ENCODE data around the gene CIART. TPM values are rescaled to one million over a fixed set of nuclear protein-coding genes. Genes with fewer than 3 reads are reported as not detected.
"Not testable (repeated sequence)": the region's sequence is repeated elsewhere in the genome, so short reads cannot be mapped to it uniquely, and the experiment has no call there.

Gene CIART
- total RNA-seq, 4 donors from 2014 or later, result 0.75 to 5.5 (median 2.2) TPM

GRCh38 chr1:150288822-150289221 is 6.5 kb downstream of the CIART start:
- ATAC-seq (ENCODE audit: low FRiP score), result no peak
- TF ChIP-seq, protein P1, sequence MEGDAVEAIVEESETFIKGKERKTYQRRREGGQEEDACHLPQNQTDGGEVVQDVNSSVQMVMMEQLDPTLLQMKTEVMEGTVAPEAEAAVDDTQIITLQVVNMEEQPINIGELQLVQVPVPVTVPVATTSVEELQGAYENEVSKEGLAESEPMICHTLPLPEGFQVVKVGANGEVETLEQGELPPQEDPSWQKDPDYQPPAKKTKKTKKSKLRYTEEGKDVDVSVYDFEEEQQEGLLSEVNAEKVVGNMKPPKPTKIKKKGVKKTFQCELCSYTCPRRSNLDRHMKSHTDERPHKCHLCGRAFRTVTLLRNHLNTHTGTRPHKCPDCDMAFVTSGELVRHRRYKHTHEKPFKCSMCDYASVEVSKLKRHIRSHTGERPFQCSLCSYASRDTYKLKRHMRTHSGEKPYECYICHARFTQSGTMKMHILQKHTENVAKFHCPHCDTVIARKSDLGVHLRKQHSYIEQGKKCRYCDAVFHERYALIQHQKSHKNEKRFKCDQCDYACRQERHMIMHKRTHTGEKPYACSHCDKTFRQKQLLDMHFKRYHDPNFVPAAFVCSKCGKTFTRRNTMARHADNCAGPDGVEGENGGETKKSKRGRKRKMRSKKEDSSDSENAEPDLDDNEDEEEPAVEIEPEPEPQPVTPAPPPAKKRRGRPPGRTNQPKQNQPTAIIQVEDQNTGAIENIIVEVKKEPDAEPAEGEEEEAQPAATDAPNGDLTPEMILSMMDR (IDR thresholded peaks at IDR 0.05), result no peak
- DNase-seq (ENCODE audit: low spot score), result no peak

DNA sequence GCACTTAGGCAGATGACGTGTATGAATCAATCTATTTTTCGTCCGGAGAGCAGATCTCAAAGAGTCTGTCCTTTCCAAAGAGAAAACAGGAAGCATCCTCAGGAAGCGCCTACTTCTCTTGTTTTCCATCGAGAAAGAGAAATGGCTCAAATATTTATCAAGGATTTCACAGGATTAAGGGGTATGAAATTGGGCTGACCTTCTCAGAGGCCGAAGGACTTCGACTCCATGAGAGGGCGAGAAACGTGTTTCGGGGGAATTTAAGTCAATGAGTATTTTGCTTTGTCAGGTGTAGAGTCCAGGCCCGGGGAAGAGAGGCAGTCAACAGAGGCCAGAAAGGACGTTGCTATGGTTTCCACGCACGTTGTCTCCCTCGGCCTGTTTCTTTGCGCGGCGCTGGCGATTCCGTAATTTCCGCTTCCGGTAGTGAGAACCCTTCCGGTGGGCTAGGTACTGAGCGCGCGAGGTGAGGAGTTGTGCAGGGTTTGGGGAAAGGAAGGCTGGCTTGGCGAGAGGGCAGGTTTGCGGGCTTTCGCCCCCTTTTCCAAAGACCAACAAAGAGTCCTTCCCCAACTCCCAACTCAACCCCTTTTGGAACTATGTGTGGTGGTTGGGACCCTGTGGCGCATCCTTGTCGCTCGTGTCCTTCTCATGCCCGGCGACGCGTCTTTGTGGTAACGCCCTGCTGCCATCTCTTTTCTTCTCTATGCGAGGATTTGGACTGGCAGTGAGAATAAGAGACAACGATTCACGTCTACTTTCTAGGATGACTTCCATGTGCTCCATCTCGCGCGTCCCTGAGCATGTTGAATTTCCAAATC is 11.3 kb downstream of the CIART start, which contains the start of gene MRPS21:
TSS of gene MRPS21 (plus strand) at position 429 of the 821 bp plus-strand sequence. CDS start 506 bp downstream, outside the sequence.
- peak; percentile 56 for DNase-seq (ENCODE audit: low spot score)
- TF ChIP-seq, protein P1 (IDR thresholded peaks at IDR 0.05), result no peak

DNA sequence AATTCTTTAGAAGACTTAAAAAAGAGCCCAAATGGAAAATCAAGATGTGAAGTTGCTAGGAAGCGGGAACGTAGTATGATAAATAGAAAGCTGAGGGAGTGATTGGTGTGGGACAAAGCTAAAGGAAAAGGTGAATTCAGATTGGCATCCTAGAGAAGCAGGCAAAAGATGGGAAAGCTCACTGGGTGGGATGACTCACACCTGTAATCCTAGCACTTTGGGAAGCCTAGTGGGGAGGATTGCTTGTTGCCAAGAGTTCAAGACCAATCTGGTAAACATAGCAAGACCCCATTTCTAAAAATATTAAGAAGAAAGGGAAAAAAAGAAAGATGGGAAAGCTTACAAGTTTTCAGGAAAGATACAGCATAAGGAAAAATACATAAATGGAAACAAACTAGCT is 13.1 kb downstream of the CIART start:
- TF ChIP-seq, protein P1 (IDR thresholded peaks at IDR 0.05), result no peak
- ATAC-seq (ENCODE audit: low FRiP score) (no peak), DNase-seq (ENCODE audit: low spot score) (no peak)

More for the DNA sequence above, 11.3 kb downstream of the CIART start, which contains the start of gene MRPS21:
- ATAC-seq (ENCODE audit: low FRiP score), result peak; percentile 89

GRCh38 chr1:150299716-150300115 is 17.4 kb downstream of the CIART start:
- DNase-seq (ENCODE audit: low spot score) (no peak), ATAC-seq (ENCODE audit: low FRiP score) (no peak)
- TF ChIP-seq, protein P1 (IDR thresholded peaks at IDR 0.05), result no peak

GRCh38 chr1:150302338-150302737 is 20.0 kb downstream of the CIART start:
- TF ChIP-seq, protein P1 (IDR thresholded peaks at IDR 0.05), result no peak
- ATAC-seq (ENCODE audit: low FRiP score) (no peak), DNase-seq (ENCODE audit: low spot score) (no peak)

DNA sequence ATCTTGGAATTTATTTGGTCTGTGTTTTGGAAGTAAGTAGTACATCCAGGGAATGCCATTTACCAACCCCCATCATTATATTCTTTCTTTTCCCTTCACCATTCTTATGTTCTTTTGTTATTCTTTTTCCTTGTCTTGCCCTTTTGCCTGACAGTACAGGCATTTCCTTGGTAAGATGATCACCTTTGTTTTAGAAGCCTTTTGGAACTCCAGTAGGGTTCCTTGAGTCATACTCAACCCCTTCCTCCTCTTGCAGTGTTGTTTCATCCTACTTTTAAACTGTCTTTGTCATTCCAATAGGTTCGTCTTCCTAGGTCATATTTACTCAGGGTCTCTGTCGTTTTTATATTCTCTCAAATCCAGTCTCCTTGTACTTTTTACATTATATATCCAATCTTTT is 20.5 kb downstream of the CIART start:
- DNase-seq (ENCODE audit: low spot score) (no peak), ATAC-seq (ENCODE audit: low FRiP score) (no peak)
- TF ChIP-seq, protein P1 (IDR thresholded peaks at IDR 0.05), result no peak

- not testable (repeated sequence) for ATAC-seq (ENCODE audit: low FRiP score); DNase-seq (ENCODE audit: low spot score)
Observed at GRCh38 chr1:150308585-150308984, 26.2 kb downstream of the CIART start.

Data from omental fat pad (tissue), 4 donors.